Measurements from ENCODE around the gene DNAJB6.

Gene DNAJB6

DNA sequence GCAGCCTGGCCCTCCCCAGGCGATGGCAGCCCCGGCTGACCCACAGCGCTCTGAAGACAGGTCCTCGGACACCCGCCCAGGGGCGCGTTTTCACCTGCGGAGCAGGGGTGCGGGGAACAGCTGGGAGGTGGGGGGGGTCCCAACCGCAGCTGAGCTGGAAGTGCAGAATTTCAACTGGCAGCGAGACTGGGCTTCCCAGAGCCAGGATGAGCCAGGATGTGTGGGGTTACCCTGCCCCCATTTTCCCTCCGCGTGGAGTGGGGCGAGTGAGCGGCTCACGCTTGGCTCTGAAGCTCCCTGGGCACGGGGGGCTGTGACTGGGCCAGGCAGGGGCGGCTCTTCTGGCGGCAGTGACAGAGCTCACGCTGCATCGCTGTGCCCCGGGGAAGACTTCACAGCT lies 70.2 kb downstream of the DNAJB6 start:
- no peak for ATAC-seq
- TF ChIP-seq OSR1 (CRISPR knock-in tag; IDR thresholded peaks at IDR 0.05) (no peak), ZNF8 (CRISPR knock-in tag; IDR thresholded peaks at IDR 0.05) (no peak), ZNF70 (CRISPR knock-in tag; IDR thresholded peaks at IDR 0.05) (no peak), SNAI2 (CRISPR knock-in tag; IDR thresholded peaks at IDR 0.05) (no peak), ZC3H10 (CRISPR knock-in tag; IDR thresholded peaks at IDR 0.05) (no peak), ISL1 (CRISPR knock-in tag; IDR thresholded peaks at IDR 0.05) (no peak), ZNF565 (CRISPR knock-in tag; conservative IDR thresholded peaks at IDR 0.05; ENCODE audit: low read depth) (no peak), PPARA (CRISPR knock-in tag; IDR thresholded peaks at IDR 0.05; ENCODE audit: borderline replicate concordance) (no peak), ZFP30 (CRISPR knock-in tag; IDR thresholded peaks at IDR 0.05) (no peak), ZFP3 (CRISPR knock-in tag; IDR thresholded peaks at IDR 0.05) (no peak), ESRRG (CRISPR knock-in tag; IDR thresholded peaks at IDR 0.05) (no peak), BACH2 (CRISPR knock-in tag; IDR thresholded peaks at IDR 0.05; ENCODE audit: borderline replicate concordance) (no peak), TCF4 (CRISPR knock-in tag; IDR thresholded peaks at IDR 0.05; ENCODE audit: borderline replicate concordance) (no peak), GLIS3 (CRISPR knock-in tag; IDR thresholded peaks at IDR 0.05) (no peak), CSDC2 (CRISPR knock-in tag; IDR thresholded peaks at IDR 0.05) (no peak)
- TF ChIP-seq, protein P1, sequence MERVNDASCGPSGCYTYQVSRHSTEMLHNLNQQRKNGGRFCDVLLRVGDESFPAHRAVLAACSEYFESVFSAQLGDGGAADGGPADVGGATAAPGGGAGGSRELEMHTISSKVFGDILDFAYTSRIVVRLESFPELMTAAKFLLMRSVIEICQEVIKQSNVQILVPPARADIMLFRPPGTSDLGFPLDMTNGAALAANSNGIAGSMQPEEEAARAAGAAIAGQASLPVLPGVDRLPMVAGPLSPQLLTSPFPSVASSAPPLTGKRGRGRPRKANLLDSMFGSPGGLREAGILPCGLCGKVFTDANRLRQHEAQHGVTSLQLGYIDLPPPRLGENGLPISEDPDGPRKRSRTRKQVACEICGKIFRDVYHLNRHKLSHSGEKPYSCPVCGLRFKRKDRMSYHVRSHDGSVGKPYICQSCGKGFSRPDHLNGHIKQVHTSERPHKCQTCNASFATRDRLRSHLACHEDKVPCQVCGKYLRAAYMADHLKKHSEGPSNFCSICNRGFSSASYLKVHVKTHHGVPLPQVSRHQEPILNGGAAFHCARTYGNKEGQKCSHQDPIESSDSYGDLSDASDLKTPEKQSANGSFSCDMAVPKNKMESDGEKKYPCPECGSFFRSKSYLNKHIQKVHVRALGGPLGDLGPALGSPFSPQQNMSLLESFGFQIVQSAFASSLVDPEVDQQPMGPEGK (CRISPR knock-in tag; IDR thresholded peaks at IDR 0.05; ENCODE audit: borderline replicate concordance): no peak
- TF ChIP-seq, protein P2, sequence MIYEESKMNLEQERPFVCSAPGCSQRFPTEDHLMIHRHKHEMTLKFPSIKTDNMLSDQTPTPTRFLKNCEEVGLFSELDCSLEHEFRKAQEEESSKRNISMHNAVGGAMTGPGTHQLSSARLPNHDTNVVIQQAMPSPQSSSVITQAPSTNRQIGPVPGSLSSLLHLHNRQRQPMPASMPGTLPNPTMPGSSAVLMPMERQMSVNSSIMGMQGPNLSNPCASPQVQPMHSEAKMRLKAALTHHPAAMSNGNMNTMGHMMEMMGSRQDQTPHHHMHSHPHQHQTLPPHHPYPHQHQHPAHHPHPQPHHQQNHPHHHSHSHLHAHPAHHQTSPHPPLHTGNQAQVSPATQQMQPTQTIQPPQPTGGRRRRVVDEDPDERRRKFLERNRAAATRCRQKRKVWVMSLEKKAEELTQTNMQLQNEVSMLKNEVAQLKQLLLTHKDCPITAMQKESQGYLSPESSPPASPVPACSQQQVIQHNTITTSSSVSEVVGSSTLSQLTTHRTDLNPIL (CRISPR knock-in tag; IDR thresholded peaks at IDR 0.05; ENCODE audit: low read depth): no peak
- TF ChIP-seq, protein P3, sequence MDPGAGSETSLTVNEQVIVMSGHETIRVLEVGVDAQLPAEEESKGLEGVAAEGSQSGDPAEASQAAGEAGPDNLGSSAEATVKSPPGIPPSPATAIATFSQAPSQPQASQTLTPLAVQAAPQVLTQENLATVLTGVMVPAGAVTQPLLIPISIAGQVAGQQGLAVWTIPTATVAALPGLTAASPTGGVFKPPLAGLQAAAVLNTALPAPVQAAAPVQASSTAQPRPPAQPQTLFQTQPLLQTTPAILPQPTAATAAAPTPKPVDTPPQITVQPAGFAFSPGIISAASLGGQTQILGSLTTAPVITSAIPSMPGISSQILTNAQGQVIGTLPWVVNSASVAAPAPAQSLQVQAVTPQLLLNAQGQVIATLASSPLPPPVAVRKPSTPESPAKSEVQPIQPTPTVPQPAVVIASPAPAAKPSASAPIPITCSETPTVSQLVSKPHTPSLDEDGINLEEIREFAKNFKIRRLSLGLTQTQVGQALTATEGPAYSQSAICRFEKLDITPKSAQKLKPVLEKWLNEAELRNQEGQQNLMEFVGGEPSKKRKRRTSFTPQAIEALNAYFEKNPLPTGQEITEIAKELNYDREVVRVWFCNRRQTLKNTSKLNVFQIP (CRISPR knock-in tag; IDR thresholded peaks at IDR 0.05; ENCODE audit: borderline replicate concordance, low read depth): no peak
- TF ChIP-seq, protein P4, sequence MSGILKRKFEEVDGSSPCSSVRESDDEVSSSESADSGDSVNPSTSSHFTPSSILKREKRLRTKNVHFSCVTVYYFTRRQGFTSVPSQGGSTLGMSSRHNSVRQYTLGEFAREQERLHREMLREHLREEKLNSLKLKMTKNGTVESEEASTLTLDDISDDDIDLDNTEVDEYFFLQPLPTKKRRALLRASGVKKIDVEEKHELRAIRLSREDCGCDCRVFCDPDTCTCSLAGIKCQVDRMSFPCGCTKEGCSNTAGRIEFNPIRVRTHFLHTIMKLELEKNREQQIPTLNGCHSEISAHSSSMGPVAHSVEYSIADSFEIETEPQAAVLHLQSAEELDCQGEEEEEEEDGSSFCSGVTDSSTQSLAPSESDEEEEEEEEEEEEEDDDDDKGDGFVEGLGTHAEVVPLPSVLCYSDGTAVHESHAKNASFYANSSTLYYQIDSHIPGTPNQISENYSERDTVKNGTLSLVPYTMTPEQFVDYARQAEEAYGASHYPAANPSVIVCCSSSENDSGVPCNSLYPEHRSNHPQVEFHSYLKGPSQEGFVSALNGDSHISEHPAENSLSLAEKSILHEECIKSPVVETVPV (CRISPR knock-in tag; IDR thresholded peaks at IDR 0.05): no peak

DNA sequence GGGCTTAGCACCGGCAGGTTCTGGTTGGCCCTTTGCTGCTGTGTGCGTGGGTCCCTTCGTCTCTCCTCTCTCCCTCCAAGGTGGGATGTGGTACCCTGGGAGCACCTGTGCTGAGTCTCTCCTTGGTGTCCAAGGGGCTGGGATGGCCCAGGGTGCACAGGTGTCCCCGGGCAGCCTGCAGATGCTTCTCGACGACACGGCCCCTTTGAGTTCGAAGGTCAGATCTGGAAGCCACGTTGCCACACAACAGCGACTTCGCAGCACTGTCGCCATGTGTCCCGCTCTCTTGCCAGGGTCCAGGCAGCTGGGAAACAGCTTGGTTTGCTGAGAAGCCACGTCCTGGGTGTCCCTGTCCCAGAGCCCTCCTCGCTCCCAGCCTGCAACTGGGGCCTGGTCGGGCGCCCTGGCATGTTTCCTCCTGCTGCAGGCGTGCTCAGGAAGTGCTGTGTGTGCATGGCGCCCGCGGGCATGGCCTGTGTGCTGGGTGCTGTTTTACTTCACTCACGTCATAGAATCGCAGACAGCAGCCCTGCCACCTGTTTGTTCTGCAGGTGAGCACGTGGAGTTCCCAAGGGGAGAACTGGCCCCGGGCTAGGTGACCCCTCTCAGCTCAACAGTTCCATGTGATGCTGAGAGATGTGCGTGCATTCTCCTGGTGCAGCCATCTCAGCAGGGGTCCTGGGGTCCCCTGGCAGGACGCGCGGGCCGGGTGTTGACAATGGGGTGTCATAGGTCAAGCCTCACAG lies 70.9 kb downstream of the DNAJB6 start:
- ATAC-seq: no peak

DNA sequence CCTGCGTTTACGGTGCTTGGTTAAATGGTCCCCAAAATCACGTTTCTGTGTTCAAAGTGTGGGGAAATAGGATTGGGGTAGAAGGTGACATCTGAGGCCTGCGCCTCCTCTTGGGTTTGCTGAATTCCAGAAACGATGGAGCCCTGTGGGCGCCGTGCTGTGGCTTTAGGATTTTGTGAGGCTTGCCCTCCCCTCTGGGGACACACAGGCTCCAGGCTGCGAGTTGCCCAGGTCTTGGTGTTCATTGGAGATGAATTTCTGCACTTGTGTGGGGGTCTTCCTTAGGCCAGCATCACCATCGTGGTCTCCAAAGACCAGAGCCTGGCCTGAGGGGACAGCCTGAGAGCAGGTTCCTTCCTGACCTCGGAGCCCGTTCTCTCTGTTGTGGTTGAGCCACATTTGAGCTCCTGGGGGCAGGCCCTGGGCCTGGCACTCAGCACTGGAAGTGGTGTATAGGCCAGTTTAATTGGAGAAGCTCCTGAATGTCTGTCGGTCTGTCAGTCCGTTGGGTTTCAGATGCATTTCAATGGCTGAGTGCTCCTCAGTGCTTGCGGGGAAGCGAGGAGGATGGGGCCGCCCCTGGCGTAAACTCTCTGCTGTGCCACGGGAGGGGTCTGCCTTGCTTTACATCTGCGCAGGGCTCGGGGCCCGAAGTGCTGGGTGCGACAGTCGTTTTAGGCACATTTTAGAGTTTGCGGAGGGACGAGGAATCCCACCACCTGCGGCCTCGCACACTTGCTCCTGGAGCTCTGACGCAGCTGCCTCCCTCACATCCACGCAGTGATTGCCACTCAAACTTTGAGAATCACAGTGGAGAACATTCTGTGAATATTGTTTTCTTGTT lies 71.7 kb downstream of the DNAJB6 start:
- ATAC-seq: no peak
- TF ChIP-seq ZFP30 (CRISPR knock-in tag; IDR thresholded peaks at IDR 0.05): no peak
- TF ChIP-seq, protein P2 (CRISPR knock-in tag; IDR thresholded peaks at IDR 0.05; ENCODE audit: low read depth): no peak
- TF ChIP-seq ISL1 (CRISPR knock-in tag; IDR thresholded peaks at IDR 0.05): no peak
- TF ChIP-seq ARNTL (CRISPR knock-in tag; IDR thresholded peaks at IDR 0.05; ENCODE audit: borderline replicate concordance, low read depth): no peak
- no peak for TF ChIP-seq TCF4 (CRISPR knock-in tag; IDR thresholded peaks at IDR 0.05; ENCODE audit: borderline replicate concordance)

More for the DNA sequence above, 70.9 kb downstream of the DNAJB6 start:
- TF ChIP-seq ZC3H10 (CRISPR knock-in tag; IDR thresholded peaks at IDR 0.05) (no peak), TOX (CRISPR knock-in tag; IDR thresholded peaks at IDR 0.05; ENCODE audit: borderline replicate concordance) (no peak), ZNF8 (CRISPR knock-in tag; IDR thresholded peaks at IDR 0.05) (no peak), ZFP30 (CRISPR knock-in tag; IDR thresholded peaks at IDR 0.05) (no peak), ISL1 (CRISPR knock-in tag; IDR thresholded peaks at IDR 0.05) (no peak)
- TF ChIP-seq, protein P4 (CRISPR knock-in tag; IDR thresholded peaks at IDR 0.05): no peak

Data from SK-N-SH treated with all-trans-retinoic acid at 6 μM for 48 hours (cell line).